Endothelial cell of umbilical vein (primary cell): Measurements from ENCODE around the gene GCH1. TPM values are rescaled to one million over a fixed set of nuclear protein-coding genes. Genes with fewer than 3 reads are reported as not detected.

Source experiments
- BruUV-seq: library from RNA; stranded (reverse); fragments of 400-500 nt; replicated peaks from 2 replicates; lab custom pipeline; 2021; lab: Mats Ljungman, UMichigan
- CTCF ChIA-PET: fragments of 300-600, 350-600 bp; sonication (Branson Sonifier 250); formaldehyde crosslinking; loops from one replicate; lab custom pipeline; 2021; ENCODE audit warnings: antibody characterized with exemption, inconsistent platforms; lab: Charles Lee
- POLR2A ChIA-PET: fragments of 300-600, 350-600 bp; sonication (Branson Sonifier 250); formaldehyde crosslinking; loops from one replicate; lab custom pipeline; 2021; ENCODE audit warnings: antibody characterized with exemption, inconsistent platforms; lab: Charles Lee
- DNase-seq: peaks from one replicate; pipeline ENCODE4 v3.0.0-alpha.2; 2011; ENCODE audit warnings: low read depth, low spot score
- FAIRE-seq: peaks from 2 replicates; lab custom pipeline; 2011; peaks lifted over from hg19 to GRCh38; lab: Jason Lieb, UNC
- H2AFZ ChIP-seq: 2 replicates; pipeline ENCODE4 v1.6.0; 2012; ENCODE audit warnings: low read depth, low read length, control low read depth, inconsistent platforms
- H3K27ac ChIP-seq: 2 replicates; pipeline ENCODE4 v1.5.1; 2011; ENCODE audit warnings: low read depth, mild to moderate bottlenecking, control low read depth, low read length, moderate library complexity; ENCODE audit not compliant: insufficient read depth
- H3K27me3 ChIP-seq, 2 experiments: 2 replicates each; pipeline versions ENCODE4 v1.6.0 to v1.6.1; 2011; ENCODE audit warnings: low read length in 2 of 2, mixed read lengths in 1 of 2; ENCODE audit not compliant: control insufficient read depth in 2 of 2, insufficient read depth in 2 of 2
- H3K36me3 ChIP-seq, 2 experiments: 2 replicates in 1 of 2; 3 replicates in 1 of 2; pipeline ENCODE4 v1.5.1; 2011; ENCODE audit warnings: low read length in 2 of 2, mild to moderate bottlenecking in 1 of 2, moderate library complexity in 1 of 2; ENCODE audit not compliant: control insufficient read depth in 2 of 2, insufficient read depth in 2 of 2; ENCODE audit errors: extremely low read depth in 1 of 2
- H3K4me1 ChIP-seq: 3 replicates; pipeline ENCODE4 v1.5.1; 2011; ENCODE audit warnings: mild to moderate bottlenecking, low read length; ENCODE audit not compliant: control insufficient read depth, insufficient read depth; ENCODE audit errors: extremely low read depth
- H3K4me2 ChIP-seq: 2 replicates; pipeline ENCODE4 v1.6.1; 2011; ENCODE audit warnings: low read length, control low read depth, mixed read lengths; ENCODE audit not compliant: insufficient read depth
- H3K4me3 ChIP-seq, 3 experiments: fragments of 200-600 bp in 1 of 3; sonication (generic), shearing (Covaris generic) in 1 of 3; replicated peaks in 1 of 3; 2 replicates each; pipeline ENCODE4 v1.5.1; 2011 to 2016; ENCODE audit warnings: control low read depth in 3 of 3, low read length in 3 of 3, mild to moderate bottlenecking in 2 of 3, inconsistent platforms in 1 of 3, low read depth in 1 of 3, moderate library complexity in 1 of 3; ENCODE audit not compliant: insufficient read depth in 1 of 3
- H3K79me2 ChIP-seq: 2 replicates; pipeline ENCODE4 v1.6.0; 2012; ENCODE audit warnings: low read length, inconsistent platforms; ENCODE audit not compliant: control insufficient read depth, insufficient read depth
- H3K9ac ChIP-seq: replicated peaks from 2 replicates; pipeline ENCODE3; 2011; ENCODE audit warnings: low read length, control low read depth; ENCODE audit not compliant: insufficient read depth; ENCODE audit errors: extremely low read depth
- H3K9me1 ChIP-seq: replicated peaks from 3 replicates; pipeline ENCODE4 v1.6.0; 2011; ENCODE audit warnings: mild to moderate bottlenecking, low read length; ENCODE audit not compliant: control insufficient read depth, insufficient read depth; ENCODE audit errors: extremely low read depth
- H3K9me3 ChIP-seq: replicated peaks from 2 replicates; pipeline ENCODE4 v1.5.1; 2012; ENCODE audit warnings: low read length, inconsistent platforms; ENCODE audit not compliant: control insufficient read depth, insufficient read depth
- H4K20me1 ChIP-seq: replicated peaks from 2 replicates; pipeline ENCODE3; 2011; ENCODE audit warnings: mild to moderate bottlenecking, low read length; ENCODE audit not compliant: control insufficient read depth, insufficient read depth; ENCODE audit errors: extremely low read depth
- EZH2 ChIP-seq: IDR thresholded peaks from 2 replicates; pipeline ENCODE4 v1.6.1; 2012; ENCODE audit warnings: borderline replicate concordance, low read depth, mild to moderate bottlenecking, moderate library complexity, low read length, inconsistent platforms; ENCODE audit not compliant: severe bottlenecking
- FOS ChIP-seq: IDR thresholded peaks from 2 replicates; pipeline ENCODE4 v1.6.1; 2011; ENCODE audit warnings: mild to moderate bottlenecking, low read length, moderate library complexity, borderline replicate concordance; ENCODE audit not compliant: insufficient read depth
- GATA2 ChIP-seq: IDR thresholded peaks from 2 replicates; pipeline ENCODE4 v1.7.0; 2011; ENCODE audit warnings: low read depth, mild to moderate bottlenecking, moderate library complexity, mixed read lengths, low read length; ENCODE audit not compliant: insufficient read length, insufficient read depth
- JUN ChIP-seq: IDR thresholded peaks from 2 replicates; pipeline ENCODE4 v1.6.1; 2011; ENCODE audit warnings: borderline replicate concordance, low read depth; ENCODE audit not compliant: insufficient read length, insufficient read depth
- MYC ChIP-seq: IDR thresholded peaks from one replicate; pipeline ENCODE4 v1.6.1; 2011; ENCODE audit warnings: mild to moderate bottlenecking, low read depth, low read length
- POLR2A ChIP-seq: IDR thresholded peaks from 2 replicates; pipeline ENCODE4 v1.6.1; 2012; ENCODE audit warnings: low read depth, mild to moderate bottlenecking, control low read depth, low read length
- POLR2AphosphoS5 ChIP-seq: IDR thresholded peaks from 2 replicates; pipeline ENCODE4 v1.6.1; 2012; ENCODE audit warnings: low read depth, mild to moderate bottlenecking, control low read depth, low read length, moderate library complexity; ENCODE audit not compliant: insufficient read depth
- dilution Hi-C: fragments of 300-500 bp; cut with MboI; formaldehyde crosslinking; loops from one replicate; pipeline ENCODE4 v1.15.0; 2019; ENCODE audit warnings: low sequenced_read_pairs; ENCODE audit not compliant: extremely low pct_ligation_motif_present
- intact Hi-C: fragments of 100-400 bp; cut with micrococcal nuclease; formaldehyde crosslinking; loops from one replicate; pipeline ENCODE4 v1.10.0; 2022
- polyA plus RNA-seq, 4 experiments: library from polyadenylated mRNA; depleted of rRNA in 3 of 4; stranded (reverse) in 3 of 4; unstranded in 1 of 4; fragments of >200 nt; gene quantifications; 2 replicates each; pipeline versions ENCODE4 v1.2.1 to v1.2.3, GENCODE V29; 2011 to 2012; ENCODE audit warnings: missing spikeins in 1 of 4
- total RNA-seq: library from RNA; stranded (reverse); gene quantifications from 2 replicates; pipeline ENCODE4 v1.2.3, GENCODE V29; 2021
- TF ChIP-seq, protein P1 (sequence below), 2 donors: IDR thresholded peaks; 1 replicate in 1 of 2; 2 replicates in 1 of 2; pipeline ENCODE4 v1.5.1; 2011; ENCODE audit warnings: low read length in 2 of 2, mild to moderate bottlenecking in 2 of 2, moderate library complexity in 2 of 2, control low read depth in 1 of 2, inconsistent platforms in 1 of 2, low read depth in 1 of 2; ENCODE audit not compliant: insufficient read depth in 1 of 2; ENCODE audit errors: extremely low read depth in 1 of 2
- TF ChIP-seq, protein P2 (sequence below): IDR thresholded peaks from 2 replicates; pipeline ENCODE4 v1.6.1; 2011; ENCODE audit not compliant: insufficient read depth, insufficient read length

GCH1 gene
- total and polyA plus RNA-seq, 2 donors (not counting 3 experiments of a cell fraction or from before 2014, with no cell fraction given), result 3.6 to 4.6 TPM

DNA sequence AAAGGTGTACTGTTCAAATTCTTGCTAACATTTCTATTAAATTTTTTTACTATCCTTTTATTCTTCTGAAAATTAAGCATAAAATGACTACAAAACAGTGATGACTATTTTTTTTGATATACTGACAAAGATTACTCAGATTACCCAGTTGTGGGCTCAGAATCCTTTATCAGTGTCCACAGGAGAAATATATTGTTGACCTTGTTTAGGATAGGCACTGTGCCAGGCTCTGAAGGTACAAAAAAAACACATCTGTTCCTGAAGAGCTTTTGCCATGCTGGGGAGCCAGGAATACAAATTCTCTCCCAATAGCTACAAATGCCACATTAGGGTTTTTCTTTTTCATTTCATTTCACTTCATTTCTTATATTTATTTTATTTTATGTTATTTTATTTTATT, 26.9 kb upstream of the GCH1 start:
- H2AFZ ChIP-seq, result no peak overlapping the region
- ChIA-PET POLR2A (no interaction called here), CTCF (interaction anchor here (1.5 kb wide), 1 partner anchor 19 kb away, joined by 3 read pairs; no protein-coding TSS in a partner anchor)
- no peak for TF ChIP-seq POLR2A
- TF ChIP-seq JUN, result no peak
- TF ChIP-seq, protein P1, sequence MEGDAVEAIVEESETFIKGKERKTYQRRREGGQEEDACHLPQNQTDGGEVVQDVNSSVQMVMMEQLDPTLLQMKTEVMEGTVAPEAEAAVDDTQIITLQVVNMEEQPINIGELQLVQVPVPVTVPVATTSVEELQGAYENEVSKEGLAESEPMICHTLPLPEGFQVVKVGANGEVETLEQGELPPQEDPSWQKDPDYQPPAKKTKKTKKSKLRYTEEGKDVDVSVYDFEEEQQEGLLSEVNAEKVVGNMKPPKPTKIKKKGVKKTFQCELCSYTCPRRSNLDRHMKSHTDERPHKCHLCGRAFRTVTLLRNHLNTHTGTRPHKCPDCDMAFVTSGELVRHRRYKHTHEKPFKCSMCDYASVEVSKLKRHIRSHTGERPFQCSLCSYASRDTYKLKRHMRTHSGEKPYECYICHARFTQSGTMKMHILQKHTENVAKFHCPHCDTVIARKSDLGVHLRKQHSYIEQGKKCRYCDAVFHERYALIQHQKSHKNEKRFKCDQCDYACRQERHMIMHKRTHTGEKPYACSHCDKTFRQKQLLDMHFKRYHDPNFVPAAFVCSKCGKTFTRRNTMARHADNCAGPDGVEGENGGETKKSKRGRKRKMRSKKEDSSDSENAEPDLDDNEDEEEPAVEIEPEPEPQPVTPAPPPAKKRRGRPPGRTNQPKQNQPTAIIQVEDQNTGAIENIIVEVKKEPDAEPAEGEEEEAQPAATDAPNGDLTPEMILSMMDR (IDR thresholded peaks at IDR 0.05; ENCODE audit: extremely low read depth in 1 of 2, insufficient read depth in 1 of 2, low read depth in 1 of 2, low read length in 2 of 2), result no peak
- no peak for TF ChIP-seq MYC
- TF ChIP-seq, protein P2, sequence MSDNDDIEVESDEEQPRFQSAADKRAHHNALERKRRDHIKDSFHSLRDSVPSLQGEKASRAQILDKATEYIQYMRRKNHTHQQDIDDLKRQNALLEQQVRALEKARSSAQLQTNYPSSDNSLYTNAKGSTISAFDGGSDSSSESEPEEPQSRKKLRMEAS, result no peak
- no peak for TF ChIP-seq FOS
- peak; percentile 21 for DNase-seq
- H3K9me1 ChIP-seq, result no peaks in the 10 kb centered on the region
- BruUV-seq, result no TSS peak
- no peaks in the 10 kb centered on the region for H3K4me1 ChIP-seq
- no peak overlapping the region for H3K9ac ChIP-seq
- no peak for FAIRE-seq
- no peaks in the 10 kb centered on the region for H3K79me2 ChIP-seq
- no peak overlapping the region for H3K4me3 ChIP-seq
- no peaks in the 10 kb centered on the region for H3K36me3 ChIP-seq
- no peaks in the 10 kb centered on the region for H3K27me3 ChIP-seq
- dilution Hi-C loops (no loop called here), intact Hi-C loops (no loop called here)
- H3K9me3 ChIP-seq, result no peaks in the 10 kb centered on the region
- H3K4me2 ChIP-seq, result no peak overlapping the region
- H3K27ac ChIP-seq, result no peak overlapping the region
- H4K20me1 ChIP-seq, result no peaks in the 10 kb centered on the region

DNA sequence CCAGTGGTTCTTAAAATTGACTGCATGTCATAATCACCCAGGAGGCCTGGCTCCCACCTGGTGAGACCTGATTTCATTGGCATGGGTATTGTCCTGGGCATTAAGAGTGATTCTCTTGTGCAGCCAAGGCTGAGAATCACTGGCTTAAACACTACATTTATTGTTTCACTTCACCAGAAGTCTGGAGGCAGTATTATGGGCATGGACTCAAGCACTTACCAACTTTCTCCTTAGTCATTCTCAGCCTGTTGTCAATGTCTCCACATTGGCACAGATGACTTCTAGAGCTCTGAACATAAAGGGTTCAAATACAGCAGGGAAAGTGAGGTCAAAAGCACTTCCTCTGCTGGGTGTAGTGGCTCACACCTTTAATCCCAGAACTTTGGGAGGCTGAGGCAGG, 25.6 kb upstream of the GCH1 start:
- no peak for DNase-seq
- no peak overlapping the region for H3K27ac ChIP-seq
- dilution Hi-C loops (no loop called here), intact Hi-C loops (no loop called here)
- H3K36me3 ChIP-seq, result no peaks in the 10 kb centered on the region
- no peaks in the 10 kb centered on the region for H3K27me3 ChIP-seq
- ChIA-PET POLR2A (no interaction called here), CTCF (no interaction called here)
- H3K4me1 ChIP-seq, result no peaks in the 10 kb centered on the region
- no peak overlapping the region for H3K9ac ChIP-seq
- no peaks in the 10 kb centered on the region for H3K9me1 ChIP-seq
- BruUV-seq, result no TSS peak
- no peak overlapping the region for H3K4me2 ChIP-seq
- no peak overlapping the region for H2AFZ ChIP-seq
- H4K20me1 ChIP-seq, result no peaks in the 10 kb centered on the region
- H3K4me3 ChIP-seq, result no peak overlapping the region
- FAIRE-seq, result no peak
- H3K9me3 ChIP-seq, result no peaks in the 10 kb centered on the region
- no peaks in the 10 kb centered on the region for H3K79me2 ChIP-seq
- TF ChIP-seq POLR2AphosphoS5 (no peak), POLR2A (no peak), FOS (no peak), JUN (no peak), EZH2 (no peak), GATA2 (no peak), MYC (no peak)
- TF ChIP-seq, protein P1 (IDR thresholded peaks at IDR 0.05; ENCODE audit: extremely low read depth in 1 of 2, insufficient read depth in 1 of 2, low read depth in 1 of 2, low read length in 2 of 2), result no peak
- TF ChIP-seq, protein P2, result no peak
